GM08714 (cell line): ENCODE data around the gene MAGEH1.
A peak's percentile ranks its signal among the peaks of the same experiment; 100 is the strongest.
"Not testable (repeated sequence)": the region's sequence is repeated elsewhere in the genome, so short reads cannot be mapped to it uniquely, and the experiment has no call there.

Source experiments
- H3K4me3 ChIP-seq: fragments of 200-500 bp; sonication (Bioruptor generic); 2 replicates; pipeline ENCODE4 v1.5.1; 2014; ENCODE audit warnings: mild to moderate bottlenecking, low read length, inconsistent platforms
- ZNF274 ChIP-seq: IDR thresholded peaks from 2 replicates; pipeline ENCODE4 v1.6.1; 2012; ENCODE audit warnings: mild to moderate bottlenecking, low read depth, low read length

Gene MAGEH1, protein sequence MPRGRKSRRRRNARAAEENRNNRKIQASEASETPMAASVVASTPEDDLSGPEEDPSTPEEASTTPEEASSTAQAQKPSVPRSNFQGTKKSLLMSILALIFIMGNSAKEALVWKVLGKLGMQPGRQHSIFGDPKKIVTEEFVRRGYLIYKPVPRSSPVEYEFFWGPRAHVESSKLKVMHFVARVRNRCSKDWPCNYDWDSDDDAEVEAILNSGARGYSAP

DNA sequence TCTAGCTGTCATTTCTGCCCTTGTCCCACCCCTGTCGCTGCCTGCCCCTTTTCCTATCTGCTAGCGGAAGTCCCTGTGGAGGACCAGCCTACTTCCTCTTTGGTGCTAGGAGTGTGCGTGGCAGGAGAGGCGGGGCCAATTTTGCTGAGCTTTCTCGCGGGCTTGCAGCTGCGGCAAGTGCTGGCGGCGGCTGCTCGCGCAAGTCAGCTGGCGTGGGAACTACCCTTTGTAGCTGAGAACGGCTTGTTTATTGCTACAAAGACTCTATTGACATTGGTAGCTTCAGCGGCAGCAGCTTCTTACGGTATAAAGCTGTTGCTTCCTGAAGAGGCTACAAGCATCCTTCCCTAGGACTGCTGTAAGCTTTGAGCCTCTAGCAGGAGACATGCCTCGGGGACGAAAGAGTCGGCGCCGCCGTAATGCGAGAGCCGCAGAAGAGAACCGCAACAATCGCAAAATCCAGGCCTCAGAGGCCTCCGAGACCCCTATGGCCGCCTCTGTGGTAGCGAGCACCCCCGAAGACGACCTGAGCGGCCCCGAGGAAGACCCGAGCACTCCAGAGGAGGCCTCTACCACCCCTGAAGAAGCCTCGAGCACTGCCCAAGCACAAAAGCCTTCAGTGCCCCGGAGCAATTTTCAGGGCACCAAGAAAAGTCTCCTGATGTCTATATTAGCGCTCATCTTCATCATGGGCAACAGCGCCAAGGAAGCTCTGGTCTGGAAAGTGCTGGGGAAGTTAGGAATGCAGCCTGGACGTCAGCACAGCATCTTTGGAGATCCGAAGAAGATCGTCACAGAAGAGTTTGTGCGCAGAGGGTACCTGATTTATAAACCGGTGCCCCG is at the start of gene MAGEH1:
MAGEH1 (plus strand) TSS at position 138 of the 843 bp plus-strand sequence; CDS start at position 386, 248 bp downstream.
- peak within 1 kb of the TSS; percentile 68 for H3K4me3 ChIP-seq
- no peak for TF ChIP-seq ZNF274

DNA sequence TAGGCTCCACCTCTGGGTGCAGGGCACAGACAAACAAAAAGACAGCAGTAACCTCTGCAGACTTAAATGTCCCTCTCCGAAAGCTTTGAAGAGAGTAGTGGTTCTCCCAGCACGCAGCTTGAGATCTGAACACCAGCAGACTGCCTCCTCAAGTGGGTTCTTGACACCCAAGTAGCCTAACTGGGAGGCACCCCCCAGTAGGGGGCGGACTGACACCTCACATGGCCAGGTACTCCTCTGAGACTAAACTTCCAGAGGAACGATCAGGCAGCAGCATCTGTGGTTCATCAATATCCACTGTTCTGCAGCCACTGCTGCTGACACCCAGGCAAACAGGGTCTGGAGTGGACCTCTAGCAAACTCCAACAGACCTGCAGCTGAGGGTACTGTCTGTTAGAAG is 24.8 kb upstream of the MAGEH1 start:
- not testable (repeated sequence) for H3K4me3 ChIP-seq

DNA sequence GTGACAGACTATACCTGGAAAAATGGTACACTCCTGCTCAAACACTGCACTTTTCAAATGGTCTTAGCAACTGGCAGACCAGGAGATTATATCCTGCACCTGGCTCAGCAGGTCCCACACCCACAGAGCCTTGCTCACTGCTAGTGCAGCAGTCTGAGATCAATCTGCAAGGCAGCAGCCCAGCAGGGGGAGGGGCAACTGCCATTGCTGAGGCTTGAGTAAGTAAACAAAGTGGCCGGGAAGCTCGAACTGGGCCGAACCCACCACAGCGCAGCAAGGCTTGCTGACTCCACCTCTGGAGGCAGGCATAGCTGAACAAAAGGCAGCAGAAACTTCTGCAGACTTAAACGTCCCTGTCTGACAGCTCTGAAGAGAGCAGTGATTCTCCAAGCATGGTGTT is 8.5 kb upstream of the MAGEH1 start:
- not testable (repeated sequence) for H3K4me3 ChIP-seq

DNA sequence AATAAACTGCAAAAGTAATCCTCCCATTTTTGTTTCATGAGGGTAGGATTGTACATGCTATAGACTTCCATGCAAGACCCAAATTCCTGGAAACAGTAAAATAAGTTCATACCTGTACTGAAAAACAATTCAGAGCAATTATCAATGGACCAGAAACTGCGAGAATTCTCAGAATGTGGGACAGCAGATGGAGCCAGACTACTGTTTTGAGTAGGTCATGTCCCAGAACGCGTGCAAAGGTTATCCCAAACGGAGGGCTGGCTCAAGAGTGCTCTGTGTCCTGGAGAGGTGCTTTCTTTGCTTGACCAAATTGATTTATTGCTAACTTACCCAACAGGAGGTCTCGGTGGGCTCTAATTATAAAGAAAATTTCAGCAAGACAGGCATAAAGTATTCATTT is 1.7 kb upstream of the MAGEH1 start:
- TF ChIP-seq ZNF274: no peak
- no peak overlapping the region for H3K4me3 ChIP-seq

DNA sequence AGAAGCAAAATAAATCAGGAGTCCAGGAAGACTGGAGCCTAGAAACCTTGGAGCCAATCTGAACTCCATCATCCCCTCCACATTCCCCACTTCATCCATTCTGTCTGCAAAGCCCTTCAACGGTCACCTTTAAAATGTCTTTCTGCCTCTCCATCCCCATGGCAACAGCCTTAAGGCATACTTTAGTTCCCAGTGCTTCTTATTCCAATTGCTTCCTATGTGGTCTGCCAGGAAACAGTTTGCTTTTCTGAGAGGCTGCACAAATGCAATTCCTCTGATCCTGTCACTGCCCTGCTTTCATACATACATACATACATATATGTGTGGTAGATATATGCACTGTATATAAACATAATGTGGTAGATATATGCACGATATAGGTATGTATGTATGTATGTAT is 786 bp upstream of the MAGEH1 start:
- TF ChIP-seq ZNF274: no peak
- no peak overlapping the region for H3K4me3 ChIP-seq

DNA sequence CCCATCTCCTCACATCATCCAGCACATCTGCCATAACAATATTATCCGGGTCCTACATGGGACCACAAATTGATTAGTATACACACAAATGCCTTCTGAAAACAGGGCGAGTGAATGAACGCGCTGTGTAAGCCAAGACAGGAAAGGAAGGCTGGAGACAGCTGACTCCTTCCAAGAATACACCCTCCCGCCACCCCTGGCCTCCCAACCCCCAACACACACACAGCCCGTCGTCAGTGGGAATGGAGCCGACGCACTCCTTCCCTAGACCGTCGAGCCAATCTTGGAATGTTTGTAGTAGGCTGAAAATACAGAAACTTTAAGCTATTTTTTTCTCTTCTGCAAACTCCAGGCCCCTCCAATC is 319 bp upstream of the MAGEH1 start:
- H3K4me3 ChIP-seq: peak overlapping the region; percentile 68; the same call in 1 of the 2 replicates
- no peak for TF ChIP-seq ZNF274

DNA sequence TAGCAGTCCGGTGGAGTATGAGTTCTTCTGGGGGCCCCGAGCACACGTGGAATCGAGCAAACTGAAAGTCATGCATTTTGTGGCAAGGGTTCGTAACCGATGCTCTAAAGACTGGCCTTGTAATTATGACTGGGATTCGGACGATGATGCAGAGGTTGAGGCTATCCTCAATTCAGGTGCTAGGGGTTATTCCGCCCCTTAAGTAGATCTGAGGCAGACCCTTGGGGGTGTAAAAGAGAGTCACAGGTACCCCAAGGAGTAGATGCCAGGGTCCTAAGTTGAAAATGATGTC is 852 bp downstream of the MAGEH1 start:
- TF ChIP-seq ZNF274: no peak
- H3K4me3 ChIP-seq: peak overlapping the region; percentile 68

DNA sequence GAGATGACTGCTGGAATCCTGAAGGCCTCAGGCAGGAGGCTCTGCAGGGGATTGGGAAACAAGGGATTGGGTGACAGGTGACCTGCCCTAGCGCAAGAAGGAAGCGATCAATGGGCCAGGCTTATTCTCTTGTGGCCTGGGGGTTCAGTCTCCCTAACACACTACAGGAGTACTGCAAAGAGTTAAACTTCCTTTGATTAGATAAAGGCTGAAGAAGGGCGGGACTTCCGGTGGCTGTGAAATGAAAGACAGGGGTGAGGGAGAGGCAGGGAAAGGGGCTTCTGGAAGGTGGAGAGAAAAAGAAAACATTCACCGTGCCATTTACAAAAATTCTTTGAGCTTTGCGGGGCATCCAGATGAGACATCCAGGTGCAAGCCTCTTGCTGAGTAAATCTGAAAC is 3.8 kb downstream of the MAGEH1 start:
- not testable (repeated sequence) for H3K4me3 ChIP-seq

DNA sequence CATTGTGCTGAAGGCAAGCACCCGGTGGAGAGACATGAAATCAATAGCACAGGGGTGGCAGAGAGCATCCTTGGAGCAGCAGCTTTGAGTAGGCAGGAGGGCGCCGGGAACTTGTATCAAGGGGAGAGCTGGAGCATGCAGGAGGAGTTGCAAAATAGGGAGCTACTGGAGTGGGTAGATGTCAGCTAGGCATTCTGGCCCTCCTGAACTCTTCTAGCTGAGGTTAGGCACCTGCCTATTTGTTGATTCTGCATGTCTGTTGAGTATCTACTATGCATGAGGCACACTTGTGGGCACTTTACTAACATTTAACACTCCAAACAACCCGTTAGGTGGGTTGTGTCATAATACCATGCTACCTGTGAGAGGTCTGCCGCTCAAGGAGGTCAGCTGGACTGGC is 7.5 kb downstream of the MAGEH1 start:
- not testable (repeated sequence) for H3K4me3 ChIP-seq

DNA sequence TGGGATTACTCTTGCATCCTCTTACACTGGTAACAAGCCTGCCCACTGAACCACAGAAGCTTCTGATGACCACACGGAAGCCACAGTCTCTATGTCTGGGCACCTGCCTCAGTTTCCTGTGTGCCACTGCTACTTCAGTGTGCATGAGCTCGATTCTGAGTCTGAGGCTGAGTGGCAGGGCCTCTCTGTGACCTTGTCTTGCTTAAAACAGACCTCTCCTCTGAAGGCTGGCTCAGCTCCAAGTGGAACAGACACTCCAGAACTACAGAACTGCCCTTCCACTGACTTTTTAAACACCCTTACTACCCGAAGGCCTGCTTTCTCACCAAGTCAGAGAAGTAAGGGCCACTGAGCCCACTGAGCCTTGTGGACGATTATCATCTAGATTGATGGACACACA is 8.0 kb downstream of the MAGEH1 start:
- H3K4me3 ChIP-seq: not testable (repeated sequence)

DNA sequence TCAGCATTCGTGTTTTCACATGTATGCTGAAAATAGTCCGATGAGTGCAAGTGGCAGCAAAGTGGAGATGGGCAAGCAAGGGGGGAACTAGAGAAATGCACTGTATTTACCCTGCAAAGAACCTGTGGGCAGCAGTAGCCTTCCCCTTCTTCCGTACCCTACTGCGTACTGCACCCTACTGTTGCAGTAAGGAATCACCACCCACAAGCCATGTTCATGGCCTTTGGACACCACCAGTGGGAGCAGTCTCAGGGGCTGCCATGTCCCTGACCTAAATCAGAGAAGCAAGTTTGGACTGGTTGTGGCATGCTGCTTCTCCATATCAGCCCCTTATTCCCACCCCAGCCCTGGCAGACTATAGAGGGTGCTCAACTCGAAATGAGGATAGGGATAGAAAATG is 12.1 kb downstream of the MAGEH1 start:
- H3K4me3 ChIP-seq: not testable (repeated sequence)

DNA sequence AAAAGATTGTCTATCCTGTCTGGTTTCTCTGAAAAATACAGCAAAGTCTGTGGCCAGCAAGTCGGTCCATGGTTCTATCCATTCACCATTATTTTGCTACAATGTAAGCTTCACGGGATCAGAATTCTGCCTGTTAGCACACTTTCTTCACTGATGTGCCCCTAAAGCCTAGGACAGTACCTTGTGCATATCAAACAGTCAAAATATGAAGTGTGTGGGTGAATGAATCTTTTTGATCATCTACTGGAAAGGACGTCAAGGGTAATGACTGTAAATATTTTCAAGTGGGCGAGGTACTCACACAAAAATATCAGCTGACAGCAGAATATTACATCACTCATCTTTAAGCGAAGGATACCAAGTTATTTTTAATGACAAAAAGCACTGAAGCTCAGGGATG is 13.2 kb downstream of the MAGEH1 start:
- H3K4me3 ChIP-seq: not testable (repeated sequence)

DNA sequence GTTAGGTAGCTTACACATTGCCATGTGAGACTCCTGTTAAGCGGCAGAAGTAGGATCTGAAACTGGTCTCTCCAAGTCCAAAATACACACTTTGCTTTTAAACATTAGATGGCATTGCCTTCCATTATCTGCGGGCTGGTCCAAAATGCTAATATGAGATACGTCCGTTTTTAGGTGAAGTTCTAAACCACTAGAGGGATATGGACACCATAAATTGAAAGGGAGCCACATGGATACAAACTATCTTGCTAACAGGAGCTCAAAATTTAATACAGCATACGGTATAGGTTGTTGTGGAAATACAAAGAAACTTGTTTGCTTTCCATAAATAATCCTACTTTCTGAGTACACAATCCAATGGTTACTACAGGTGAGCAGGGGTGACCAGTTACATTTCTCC is 13.9 kb downstream of the MAGEH1 start:
- H3K4me3 ChIP-seq: not testable (repeated sequence)

DNA sequence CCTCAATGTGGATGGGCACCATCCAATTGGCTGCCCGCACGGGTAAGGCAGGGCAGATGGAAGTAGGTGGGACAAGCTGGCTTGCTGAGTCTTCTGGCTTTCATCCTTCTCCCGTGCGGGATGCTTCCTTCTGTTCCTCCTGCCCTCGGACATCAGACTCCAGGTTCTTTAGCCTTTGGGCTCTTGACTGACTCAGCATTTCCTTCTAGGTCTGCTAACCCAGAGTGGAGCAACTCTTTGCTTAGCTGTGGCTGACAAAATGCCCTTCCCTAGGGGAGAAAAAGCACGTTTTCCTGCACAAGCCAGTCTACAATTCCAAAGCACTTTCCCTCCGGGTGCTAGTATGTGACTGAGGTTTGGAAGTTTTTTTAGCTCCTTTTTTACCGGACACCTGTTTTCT is 28.0 kb downstream of the MAGEH1 start:
- not testable (repeated sequence) for H3K4me3 ChIP-seq

DNA sequence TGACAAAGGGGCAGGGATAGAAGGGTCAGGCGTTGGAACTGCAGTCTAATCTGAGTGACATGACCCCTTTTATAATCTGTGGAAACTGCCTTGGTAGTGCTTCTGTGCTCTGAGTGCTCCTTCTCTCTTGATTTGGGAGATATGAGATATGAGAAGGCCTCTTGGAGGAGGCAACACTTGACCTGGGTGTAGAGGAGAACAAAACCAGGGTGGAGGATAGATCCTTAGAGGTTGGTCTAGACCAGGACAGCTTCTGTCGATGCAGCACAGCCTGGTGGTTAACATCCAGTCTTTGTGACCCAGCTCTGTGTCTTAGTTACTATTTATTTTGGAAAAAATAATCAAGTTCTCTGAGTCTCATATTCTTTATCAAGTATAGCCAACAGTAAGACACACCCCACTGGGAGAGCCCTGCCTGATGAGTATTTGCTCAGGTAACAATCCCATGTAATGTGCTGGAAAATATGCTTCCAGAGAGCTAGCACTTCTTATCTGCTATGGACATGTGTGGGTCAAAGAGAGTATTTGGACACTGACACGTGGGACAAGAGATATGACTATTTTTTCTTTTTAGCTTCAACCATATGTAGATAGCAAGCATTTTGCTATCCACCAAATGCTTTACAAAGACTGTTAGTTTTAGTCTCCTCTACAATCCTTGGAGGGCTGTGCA is 28.6 kb downstream of the MAGEH1 start:
- no peak for TF ChIP-seq ZNF274
- H3K4me3 ChIP-seq: no peak overlapping the region

DNA sequence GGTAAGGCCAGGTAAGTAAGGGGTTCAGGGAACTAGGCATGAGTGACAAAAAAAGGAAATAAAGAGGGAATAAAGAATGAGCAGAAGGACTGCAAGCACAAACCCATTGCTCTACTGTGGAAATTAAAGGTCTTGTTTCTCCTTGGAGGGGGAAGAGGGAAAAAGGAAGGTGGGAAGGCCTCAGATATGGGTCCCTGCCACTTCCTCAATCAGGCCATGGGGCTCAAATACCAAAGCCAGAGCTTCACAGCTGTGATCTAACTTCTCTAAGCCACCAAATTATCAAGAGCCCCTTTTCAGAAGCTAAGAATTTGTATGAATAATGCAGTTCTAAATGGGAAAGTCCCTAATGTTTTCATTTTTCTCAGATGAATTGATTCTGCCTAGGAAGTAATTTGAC is 33.0 kb downstream of the MAGEH1 start:
- no peak overlapping the region for H3K4me3 ChIP-seq
- TF ChIP-seq ZNF274: no peak
